ENCODE results near the gene LMX1B.

LMX1B gene

DNA sequence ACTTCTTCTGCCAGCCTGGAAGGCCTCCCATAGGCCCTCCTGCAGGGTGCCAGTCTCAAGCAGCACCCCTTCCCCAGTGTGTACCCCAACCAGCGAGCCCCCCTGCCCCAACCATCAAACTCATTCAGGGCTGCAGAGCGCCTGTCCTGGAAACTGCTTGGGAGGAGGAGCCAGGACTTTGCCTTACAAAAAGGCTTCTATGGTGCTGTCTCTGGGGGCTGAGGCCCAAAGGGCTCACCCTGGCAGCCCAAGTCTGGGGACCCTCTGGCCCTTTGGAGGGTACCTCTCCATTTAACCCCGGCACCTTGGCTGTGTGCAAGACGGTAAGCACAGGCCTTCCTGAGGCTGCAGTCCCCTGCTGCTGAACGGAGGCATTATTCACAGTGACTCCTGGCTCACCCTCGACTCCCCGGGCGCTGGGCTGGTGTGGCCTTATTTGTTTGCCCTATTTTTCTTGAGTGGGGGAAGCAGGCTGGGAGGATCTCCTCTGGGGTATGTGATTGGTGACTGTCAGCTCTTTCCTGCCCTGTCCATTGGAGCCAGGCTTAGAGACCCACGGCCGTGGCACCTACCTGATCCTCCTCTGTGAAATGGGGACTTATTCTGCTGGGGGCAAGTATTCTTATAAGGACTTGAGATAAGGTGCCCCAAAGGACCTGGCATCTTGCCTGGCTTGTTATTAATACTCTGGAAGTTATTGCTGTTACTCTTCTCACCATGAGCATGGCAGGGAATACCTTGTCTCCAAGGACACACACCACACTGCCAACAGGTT, 5.8 kb downstream of the LMX1B start:
- DNase-seq: no peak

DNA sequence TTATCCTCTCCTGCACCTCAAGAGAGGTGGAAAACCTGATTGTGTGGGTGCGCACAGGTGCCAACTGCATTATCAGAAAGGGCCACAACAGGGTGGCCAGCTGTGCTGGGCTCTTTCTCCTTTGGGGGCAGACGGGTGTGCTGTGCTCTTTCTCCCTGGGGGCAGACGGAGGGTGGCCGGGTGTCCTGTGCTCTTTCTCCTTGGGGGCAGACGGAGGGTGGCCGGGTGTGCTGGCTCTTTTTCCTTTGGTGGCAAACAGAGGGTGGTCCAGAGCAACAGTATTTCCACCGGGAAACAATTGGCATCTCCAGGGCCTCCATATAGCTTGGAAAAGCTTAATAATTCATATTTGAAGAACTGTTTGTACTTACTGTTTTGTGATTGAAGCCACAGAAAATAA, 6.8 kb downstream of the LMX1B start:
- DNase-seq: no peak

DNA sequence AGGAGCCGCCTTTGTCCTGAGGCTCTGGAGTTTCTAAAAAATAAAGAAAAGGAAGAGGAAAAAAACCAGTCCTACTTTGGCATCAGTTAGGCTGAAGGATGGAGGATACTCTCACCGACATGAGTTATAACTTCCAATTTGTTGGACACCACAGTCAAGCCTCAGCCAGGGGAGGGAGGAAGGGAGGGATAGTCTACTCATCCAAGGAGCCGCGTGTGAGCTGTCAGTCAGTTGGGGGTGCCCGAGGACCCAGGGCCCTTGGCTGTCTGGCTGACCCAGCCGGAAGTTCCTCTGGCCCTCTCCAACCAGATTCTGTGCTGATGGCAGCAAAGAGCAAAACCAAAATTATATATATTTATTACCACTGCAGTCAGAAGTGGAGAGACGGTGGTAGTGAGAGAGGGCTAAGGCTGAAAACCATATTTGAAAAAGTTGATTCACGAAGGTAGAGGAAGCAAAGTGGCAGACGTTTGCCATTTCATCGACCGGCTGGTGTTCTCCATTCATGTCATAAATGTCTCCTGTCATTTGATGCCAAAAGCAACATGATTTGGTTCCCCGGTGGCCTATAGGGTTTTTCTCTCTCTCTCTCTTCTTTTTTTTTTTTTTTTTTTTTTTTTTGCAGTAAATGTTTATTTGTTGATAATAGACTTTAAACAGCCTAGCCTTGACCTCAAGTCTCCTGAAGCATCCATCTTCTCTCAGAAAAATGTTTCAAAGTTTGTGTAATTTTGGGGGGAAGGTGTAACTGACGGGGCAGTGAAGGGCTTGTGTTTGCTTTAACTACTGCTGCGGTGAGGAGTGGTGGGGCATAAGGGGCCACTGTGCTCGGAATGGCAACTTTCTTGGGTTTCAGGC, 7.6 kb downstream of the LMX1B start:
- no peak for DNase-seq

DNA sequence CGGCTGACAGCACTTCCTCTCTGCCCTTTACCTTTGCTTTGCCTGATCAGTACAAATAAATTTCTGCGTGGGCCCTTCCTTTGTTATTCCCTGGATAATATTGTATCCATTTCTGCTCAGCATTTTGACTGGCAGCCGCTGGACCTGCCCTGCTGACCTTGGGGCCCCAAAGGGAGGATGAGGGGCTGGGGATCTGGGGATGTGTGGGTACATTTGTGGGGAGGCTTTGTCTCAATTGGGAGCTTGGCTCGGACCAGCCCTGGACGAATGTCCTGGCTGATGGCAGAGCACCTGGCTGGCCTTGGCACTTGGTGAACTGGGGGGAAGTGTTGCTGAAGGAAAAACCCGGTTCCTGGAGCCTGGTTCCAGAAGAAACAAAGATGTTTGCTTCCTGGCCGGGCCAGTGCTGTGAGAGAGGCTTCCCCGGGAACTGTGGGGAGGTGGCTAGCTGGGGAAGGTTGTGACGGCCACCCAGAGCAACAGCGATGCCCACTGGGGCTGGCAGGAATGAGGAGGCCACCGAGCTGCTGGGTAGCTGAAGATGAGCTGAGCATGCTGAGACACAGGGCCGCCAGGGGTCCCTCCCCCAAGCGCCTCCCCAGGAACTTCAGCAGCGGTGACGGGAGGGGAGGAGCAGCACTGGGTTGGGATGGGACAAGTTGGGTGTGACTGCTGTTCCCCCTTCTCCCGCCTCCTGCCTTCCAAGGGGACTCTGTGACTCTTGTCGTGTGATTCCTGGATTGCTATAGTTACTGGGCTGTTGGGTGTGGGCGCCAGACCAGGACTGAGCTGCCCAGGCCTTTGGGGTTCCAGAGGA, 8.4 kb downstream of the LMX1B start:
- no peak for DNase-seq

DNA sequence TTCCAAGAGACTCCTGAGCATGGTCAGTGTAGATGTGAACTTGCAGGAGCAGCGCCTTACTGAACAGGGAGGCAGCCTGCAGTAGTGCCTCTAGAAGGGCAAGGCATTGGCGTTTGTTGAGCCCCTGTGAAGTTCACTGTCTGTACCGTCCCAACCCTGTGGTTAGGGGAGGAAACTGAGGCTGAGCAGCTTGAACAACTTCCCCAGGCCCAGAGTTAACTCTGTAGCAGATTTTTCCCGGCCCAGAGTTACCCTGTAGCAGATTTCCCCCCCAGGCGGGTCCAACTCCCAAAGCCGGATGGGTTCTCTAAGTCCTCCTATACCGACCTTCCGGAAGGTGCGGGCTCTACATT, 9.6 kb downstream of the LMX1B start:
- no peak for DNase-seq

DNA sequence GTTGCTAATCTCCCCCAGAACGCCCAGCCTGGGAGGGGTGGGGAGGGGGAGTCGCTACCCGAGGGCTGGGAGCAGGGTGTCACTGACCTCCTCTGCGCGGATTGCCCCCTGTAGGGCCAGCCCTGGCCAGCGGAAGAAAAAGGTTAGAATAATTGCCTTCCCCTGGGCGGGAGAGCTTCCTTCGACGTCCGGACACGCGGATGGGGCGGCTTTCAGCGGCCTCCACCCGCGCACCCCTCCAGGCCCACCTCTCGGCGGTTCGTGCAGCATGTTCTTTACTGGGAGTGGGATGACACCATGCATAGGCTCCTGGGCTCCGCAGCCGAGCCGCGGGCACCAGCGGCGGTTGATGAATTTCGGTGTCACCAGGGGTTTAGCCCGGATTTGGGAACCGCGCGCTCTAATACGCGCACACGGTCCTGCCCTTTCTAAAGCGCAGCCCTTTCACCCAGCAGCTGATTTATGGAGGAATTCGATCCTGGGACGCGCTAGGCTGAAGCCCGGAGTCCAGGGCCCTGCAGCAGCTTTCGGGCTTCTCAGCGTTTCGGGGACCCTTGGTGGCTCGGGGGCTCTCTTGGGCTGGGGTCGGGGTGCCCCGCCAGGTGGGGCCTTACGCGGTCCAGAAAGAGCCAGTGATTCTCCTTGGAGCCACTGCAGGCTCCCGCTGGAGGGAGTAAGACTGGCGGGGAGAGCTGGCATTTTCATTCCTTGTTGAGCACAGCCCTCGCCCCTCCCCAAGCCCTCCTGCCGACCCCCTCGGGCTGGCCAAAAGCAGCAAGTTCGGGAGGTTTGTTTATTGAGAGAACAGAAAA, 10.1 kb downstream of the LMX1B start:
- DNase-seq: no peak

DNA sequence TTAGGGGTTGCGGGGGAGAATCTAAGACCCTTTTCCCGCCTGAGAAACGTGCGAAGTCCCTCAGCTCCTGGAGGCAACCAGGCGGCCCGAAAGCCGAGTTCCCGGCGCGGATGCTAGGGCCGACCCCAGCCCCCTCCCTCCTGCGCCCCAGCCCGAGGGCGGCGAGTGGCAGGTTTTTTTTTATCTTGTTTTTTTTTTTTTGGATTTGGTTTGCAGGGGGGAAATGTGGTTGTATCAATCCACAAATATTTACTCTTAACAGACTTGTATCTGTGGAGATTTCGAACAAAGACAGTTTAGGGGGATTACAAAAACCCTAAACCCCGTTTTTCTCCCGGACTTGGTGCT, 10.7 kb downstream of the LMX1B start:
- DNase-seq: no peak

DNA sequence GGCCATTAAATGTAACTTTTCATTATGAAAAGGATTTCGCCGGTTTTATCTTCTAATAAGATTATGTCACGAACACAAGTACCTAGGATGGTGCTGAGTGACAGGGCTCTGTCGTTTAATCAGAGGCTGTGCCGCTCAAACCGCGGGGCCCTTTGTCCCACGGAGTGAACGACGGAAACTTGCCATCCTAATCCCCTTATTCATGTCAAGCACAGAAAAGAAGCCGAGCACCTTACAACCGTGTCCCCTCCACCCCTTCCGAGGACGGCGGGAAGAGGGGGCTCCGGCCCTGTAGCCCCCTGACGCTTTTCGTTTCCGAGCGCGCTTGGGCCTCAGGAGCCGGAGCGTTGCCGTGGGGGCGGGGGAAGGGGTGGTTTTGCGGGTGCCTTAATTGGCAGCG, 11.2 kb downstream of the LMX1B start:
- no peak for DNase-seq

DNA sequence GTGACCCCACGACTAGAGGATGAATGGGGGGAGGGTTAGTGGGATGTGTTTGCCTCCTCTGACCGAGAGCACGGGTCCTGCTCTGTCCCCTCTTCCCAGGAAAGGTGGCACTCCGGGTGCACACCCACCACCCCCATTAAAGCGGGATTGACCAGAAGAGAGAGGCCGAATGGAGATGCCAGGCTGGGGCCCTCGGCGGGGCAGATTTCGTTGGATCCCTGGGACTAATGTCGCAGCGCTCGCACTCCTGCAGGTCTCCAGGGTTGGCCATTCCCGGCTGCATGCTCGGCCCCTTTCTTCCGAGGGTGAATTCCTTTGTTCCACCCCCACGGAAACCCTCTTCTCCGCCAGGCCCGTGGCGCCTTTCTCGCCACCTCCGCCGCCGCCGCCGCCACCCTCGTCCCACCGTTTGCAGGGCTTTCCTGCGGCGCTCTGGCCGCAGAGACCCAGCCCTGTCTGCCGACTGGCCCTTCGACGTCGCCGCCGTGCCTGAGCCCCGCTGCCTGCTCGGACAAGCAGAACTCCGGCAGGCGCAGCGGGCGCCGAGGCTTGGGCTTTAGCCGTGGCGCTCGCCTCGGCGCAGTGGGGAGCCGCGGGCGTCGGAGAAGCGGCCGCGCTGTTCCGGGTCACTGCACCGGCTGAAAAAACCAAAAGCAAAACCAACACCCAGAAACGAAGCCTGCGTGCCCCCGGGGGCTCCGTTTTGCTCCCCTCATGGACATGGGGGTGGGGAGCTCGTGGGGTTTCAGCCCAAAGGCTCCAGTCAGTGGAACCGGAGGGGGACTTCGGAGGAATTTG, 11.8 kb downstream of the LMX1B start:
- no peak for DNase-seq

DNA sequence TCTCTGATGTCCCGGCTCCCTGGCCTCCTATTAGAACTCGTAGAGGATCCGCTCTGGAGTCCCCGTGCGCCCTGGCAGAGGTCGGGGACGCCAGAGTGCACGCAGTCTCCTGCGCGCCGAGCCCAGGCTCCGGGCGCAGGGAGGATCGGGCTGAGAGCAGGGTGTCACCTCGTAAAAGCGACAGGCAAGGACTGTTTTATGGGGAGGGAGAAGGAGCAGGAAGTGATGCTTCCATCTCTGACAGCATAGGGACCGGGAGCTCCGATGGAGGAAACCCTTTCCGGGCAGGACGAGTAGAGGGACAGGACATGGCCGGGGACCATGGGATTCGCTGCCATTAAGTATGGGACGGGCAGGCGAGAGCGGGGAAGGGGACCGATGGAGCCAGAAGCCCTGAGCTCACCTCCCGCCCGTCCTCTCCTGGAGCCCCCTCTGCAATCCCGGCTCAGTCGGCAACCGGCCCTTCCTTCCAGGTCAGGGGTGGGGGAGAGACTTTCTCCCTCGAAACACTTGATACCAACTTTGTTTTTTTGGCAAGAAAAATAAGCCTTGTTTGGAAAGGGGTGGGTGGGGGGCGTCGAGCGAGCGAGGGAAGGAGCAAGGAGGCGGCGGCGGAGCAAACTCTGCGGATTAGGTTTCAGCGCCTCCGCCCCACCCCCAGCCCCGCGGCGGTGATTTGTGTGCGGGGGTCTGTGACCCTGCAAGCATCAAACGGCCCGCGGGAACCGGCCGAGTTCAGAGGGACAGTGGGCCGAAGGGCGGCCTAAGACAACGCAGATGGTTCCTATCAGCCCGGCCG, 12.6 kb downstream of the LMX1B start:
- DNase-seq: no peak

DNA sequence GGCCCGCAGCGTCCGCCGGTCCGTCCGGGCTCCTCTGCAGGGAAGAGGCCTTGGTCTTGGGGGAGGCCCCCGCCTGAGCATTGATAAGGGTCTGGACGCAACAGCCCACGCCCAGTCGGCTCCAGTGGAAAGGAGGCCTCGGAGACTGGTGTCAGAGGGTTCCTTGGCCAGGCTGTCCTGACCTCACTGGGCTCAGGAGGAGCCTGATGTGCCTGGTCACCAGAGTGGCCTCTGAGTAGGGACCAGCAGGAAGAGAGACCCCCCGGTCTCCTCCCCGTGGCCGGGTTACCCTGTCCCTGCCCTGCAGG, 13.2 kb downstream of the LMX1B start:
- DNase-seq: no peak

DNA sequence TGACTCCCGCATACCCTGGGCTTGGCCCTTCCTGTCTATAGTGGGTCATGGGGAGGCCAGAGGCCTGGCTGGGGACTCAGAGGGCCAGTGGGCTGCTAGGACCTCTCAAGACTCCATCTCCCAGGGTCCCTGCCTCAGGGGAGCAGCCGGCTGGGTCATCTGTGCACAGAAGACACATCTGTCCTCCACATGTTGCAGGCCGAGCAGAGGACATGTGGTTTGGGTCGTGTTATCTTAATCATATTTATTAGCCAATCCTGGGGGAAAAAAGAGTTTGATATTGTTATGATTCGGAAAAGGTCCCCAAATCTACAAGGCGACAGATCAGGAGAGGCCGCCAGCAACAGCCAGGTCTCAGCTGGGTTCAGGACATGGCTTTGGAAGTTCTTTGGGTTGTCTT, 14.4 kb downstream of the LMX1B start:
- no peak for DNase-seq

DNA sequence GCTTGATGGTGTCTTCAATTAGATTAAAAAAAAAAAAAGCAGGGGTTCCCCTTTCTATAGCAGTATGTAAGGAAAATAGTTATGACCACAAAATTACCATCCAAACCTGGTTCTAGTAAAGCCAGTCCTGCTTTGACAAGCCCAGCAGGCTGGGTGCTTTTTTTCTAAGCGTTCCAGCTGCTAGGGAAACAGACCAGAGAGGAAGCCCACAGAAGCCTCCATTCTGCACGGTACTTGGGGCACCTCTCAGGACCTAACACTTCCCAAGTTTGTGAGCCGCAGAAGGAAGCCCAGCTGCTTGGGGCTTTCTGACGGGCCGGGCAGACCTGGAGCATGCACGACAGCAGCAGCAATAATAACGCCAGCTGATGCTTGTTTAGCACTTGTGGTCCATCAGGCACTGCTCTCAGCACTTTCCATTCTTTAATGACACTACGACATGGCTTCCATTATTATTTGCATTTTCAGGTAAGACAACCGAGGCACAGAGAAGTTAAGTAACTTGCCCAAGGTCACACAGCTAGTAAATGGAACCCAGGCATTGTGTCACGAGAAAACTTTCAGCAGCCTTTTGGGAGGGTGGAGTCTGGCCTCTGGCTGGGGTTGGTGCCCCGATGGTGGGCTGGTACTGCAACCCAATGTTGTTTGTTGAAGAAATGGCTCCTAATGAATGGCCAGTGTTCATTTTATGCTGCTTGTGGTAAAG, 15.4 kb downstream of the LMX1B start:
- DNase-seq: no peak

DNA sequence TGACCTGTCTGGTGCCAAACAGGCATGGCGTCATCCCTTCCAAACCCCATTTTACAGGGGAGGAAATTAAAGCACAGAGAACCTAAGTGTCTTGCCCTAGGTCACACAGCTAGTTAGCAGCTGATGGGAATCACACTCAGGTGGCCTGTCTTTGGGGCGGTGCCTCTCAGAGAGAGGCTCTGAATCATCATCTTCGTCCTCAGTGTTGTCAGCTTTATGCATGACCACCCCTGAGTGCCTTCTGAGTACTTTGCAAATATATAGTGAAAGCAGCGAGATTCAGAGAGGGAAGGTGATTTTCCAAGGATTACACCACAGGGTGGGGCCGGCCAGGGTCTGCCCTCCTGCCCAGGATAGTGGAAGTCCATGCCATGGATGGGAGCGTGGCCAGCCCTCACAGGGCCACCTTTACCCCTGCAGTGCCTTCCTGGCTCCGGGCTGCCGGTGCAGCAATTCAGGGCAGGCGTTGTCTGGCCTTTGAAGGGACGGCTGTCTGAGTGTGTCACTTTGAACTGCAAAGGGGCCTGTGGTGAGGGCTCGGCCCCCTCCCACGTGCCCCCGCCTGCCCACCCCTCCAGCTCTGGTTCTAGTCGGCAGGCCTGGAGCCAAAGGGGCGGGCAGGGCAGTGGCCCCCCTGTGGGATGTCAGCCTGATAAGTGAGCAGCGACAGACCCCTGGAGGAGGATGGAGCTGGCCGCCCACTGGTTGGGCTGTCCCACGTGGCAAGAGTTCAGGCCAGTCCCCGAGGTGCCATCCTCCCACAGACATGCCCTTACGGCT, 16.9 kb downstream of the LMX1B start:
- no peak for DNase-seq

DNA sequence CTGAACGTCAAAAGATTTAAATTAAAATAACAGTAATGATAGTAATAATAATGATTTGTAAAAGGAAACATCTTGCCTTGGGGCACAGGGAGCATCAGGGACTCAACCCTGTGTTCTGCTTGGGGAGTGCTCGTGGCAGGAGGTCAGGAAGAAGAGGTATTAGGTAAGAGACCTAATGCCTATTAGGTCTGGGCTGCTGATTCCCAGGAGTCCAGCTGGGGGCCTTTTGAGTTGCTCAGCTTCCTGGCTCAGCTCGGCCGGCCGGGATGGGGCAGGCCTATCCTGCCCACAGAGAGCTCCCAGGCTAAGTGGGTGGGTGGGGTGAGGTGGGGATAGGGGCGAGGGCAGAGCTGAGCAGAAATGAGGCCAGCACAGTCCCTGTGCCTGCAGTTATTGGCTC, 17.5 kb downstream of the LMX1B start:
- DNase-seq: no peak

DNA sequence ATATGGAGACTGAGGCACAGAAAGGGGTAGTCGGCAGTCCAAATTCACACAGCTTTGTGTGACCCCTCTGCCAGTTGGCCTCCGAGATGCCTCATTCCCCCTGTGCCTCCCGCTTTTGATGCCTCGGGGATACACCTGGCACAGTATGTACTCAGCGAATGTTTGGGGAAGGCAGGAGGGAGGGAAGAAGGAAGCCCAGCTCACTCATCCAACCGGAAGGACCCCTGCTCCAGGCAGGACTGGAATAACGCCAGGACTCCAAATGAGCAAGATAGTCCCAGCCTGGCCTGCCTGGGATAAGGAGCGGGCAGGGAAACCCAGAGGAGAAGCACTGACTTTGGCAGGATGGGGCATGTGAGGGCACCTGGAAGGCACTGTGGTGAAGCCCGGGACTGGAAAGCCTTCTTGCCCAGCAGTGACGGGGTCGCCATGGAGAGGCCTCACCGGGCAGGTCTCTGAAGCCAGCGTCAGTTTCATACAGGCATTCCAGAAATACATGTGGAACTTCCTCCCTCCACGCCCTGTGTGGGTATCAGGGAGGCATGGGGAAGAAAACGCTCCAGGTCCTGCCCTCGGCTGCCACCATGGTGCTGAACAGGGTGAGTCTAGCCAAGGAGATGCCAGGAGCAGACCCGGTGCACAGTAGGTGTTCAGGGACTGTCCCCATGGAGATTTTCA, 20.3 kb downstream of the LMX1B start:
- DNase-seq: no peak

DNA sequence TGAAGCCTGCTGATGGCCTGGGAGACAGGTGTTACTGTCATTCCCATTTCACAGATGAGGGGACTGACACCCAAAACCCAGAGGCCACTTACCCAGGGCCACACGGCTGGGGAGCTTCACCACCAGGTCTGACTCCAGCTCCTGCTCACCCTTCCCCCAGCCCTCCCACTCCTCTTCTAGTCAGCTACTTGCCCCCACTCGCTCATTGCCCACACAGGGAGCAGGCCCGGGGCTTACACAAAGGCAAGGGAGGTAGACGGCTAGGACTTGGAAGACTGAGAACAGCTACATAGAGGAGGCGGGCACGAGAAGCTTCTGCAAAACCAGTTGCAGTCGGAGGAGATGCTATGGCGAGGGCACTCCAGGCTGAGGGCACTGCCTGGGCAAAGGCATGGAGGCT, 21.3 kb downstream of the LMX1B start:
- no peak for DNase-seq

DNA sequence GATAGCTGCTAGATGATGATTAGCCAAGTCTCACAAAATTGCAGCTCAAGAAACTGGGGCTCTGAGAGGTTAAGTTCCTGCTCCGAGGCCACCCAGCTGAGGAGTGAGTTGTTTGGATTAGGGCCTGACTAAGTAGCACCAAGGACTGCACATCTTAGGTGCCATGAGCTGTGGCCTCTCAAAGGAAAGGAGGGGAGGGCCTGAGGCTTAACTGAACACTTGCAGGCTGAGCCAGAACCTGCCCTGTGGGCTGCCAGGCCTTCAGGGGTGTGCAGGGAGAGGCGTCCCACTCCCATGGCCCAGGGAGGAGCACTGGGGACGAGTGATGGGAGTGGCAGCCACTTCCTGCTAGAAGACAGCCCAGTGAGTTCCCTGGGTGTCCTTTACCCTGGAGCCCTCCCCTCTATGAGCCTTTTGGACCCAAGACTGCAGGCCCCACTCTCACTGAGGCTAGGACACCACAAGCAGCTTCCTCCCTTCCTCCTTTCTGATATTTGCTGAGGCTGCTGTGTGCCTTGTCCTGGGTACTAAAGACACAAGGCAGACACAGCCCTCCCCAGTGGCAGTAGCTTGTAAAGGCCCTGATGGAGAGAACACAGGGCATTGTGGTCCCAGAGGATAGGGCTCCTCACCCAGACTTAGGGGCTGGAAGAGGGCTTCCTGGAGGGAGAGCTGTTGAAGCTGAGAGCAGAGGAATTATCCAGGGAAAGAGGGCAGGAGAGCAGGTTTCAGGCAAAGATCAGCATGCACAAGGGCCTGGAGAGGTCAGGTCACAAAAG, 22.1 kb downstream of the LMX1B start:
- DNase-seq: no peak

Data from midbrain (tissue), 1 donor.